HUES48 (cell line): ENCODE results near the gene COA3.

Experiments used
- H3K27ac ChIP-seq: one replicate; pipeline ENCODE4 v1.7.0; 2013; ENCODE audit warnings: low read depth, low read length, inconsistent platforms
- H3K27me3 ChIP-seq: 2 replicates; pipeline ENCODE4 v1.6.1; 2013; ENCODE audit warnings: mild to moderate bottlenecking, low read length; ENCODE audit not compliant: control insufficient read depth, insufficient read depth
- H3K36me3 ChIP-seq: 2 replicates; pipeline ENCODE4 v1.6.1; 2013; ENCODE audit warnings: low read length; ENCODE audit not compliant: control insufficient read depth, insufficient read depth
- H3K4me1 ChIP-seq: 2 replicates; pipeline ENCODE4 v1.6.1; 2013; ENCODE audit warnings: mild to moderate bottlenecking, low read length; ENCODE audit not compliant: control insufficient read depth, insufficient read depth
- H3K4me3 ChIP-seq: 2 replicates; pipeline ENCODE4 v1.5.1; 2013; ENCODE audit warnings: mild to moderate bottlenecking, low read depth, low read length
- H3K9ac ChIP-seq: 2 replicates; pipeline ENCODE4 v1.6.1; 2013; ENCODE audit warnings: mild to moderate bottlenecking, low read depth, low read length, moderate library complexity
- H3K9me3 ChIP-seq: 2 replicates; pipeline ENCODE4 v1.6.1; 2013; ENCODE audit warnings: low read length; ENCODE audit not compliant: control insufficient read depth, insufficient read depth

COA3 gene

DNA sequence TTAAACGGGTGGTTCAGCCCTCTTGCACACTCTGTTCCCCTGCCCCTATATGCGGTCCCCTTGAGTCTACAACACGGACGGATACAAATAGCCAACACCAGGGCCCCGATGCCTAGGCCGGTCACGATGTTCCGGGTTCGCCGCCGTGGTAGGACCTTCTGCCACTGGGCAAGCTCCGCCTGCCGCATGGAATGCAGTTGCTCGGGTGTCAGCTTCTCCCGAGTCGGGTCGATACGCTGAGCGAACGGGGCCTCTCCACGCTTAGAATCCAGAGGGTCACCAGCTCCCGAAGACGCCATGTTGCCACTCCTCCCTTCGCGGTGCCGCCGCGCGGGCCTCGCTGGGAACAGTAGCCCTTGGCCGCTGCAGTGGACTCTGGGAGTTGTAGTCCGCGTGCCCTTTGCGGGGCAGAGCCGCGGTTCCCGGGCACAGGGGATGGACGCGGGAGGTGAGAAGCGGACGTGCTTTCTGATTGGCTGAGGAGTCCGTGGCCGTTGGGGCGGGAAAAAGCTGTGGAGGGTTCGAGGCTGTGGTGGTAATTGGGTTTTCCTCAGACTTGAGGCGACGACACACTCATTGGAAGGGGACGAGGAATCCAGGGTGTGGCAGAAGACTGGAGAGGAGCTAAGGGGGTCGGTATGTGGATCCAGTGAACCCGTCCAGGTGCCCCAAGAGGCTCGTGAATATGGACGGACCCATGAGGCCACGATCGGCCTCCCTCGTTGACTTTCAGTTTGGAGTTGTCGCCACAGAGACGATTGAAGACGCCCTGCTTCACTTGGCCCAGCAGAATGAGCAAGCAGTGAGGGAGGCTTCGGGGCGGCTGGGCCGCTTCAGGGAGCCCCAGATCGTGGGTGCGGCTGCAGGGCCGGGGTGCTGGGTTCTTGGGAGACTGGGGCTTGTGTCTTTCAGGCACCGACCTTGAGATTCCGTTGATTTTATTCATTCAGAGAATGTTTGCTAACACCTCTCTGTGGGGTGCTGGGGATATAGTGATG lies at the start of gene COA3, which contains the start of gene CNTD1:
COA3 (minus strand) TSS at position 322 of the 998 bp plus-strand sequence; CDS start at position 299, 23 bp downstream.
CNTD1 (plus strand) TSS at position 479 of the 998 bp plus-strand sequence; CDS start at position 686, 207 bp downstream.
- peak within 1 kb of the TSS; percentile 75 for H3K9ac ChIP-seq
- peak within 1 kb of the TSS; percentile 48 for H3K27ac ChIP-seq
- 0 out of 2 replicates have a peak, but pooled peaks cover 3% of the 10 kb centered on the region for H3K9me3 ChIP-seq
- H3K4me1 ChIP-seq: peaks cover 4% of the 10 kb centered on the region; the same call in 1 of the 2 replicates
- H3K27me3 ChIP-seq: peaks cover 7% of the 10 kb centered on the region; the same call in 1 of the 2 replicates
- peak within 1 kb of the TSS; percentile 92 for H3K4me3 ChIP-seq
- H3K36me3 ChIP-seq: peaks cover 18% of the 10 kb centered on the region

- Histone ChIP-seq H3K9ac (no peak overlapping the region), H3K27ac (no peak overlapping the region), H3K4me1 (no peaks in the 10 kb centered on the region), H3K9me3 (no peaks in the 10 kb centered on the region), H3K4me3 (no peak overlapping the region), H3K27me3 (no peaks in the 10 kb centered on the region), H3K36me3 (peaks cover 28% of the 10 kb centered on the region)
Observed at GRCh38 chr17:42848093-42848492, 49.6 kb upstream of the COA3 start.

GRCh38 chr17:42846594-42847280 lies 48.2 kb upstream of the COA3 start:
- Histone ChIP-seq H3K27ac (no peak overlapping the region), H3K4me3 (no peak overlapping the region), H3K36me3 (peaks cover 42% of the 10 kb centered on the region), H3K9me3 (no peaks in the 10 kb centered on the region), H3K9ac (no peak overlapping the region), H3K27me3 (no peaks in the 10 kb centered on the region), H3K4me1 (no peaks in the 10 kb centered on the region)

DNA sequence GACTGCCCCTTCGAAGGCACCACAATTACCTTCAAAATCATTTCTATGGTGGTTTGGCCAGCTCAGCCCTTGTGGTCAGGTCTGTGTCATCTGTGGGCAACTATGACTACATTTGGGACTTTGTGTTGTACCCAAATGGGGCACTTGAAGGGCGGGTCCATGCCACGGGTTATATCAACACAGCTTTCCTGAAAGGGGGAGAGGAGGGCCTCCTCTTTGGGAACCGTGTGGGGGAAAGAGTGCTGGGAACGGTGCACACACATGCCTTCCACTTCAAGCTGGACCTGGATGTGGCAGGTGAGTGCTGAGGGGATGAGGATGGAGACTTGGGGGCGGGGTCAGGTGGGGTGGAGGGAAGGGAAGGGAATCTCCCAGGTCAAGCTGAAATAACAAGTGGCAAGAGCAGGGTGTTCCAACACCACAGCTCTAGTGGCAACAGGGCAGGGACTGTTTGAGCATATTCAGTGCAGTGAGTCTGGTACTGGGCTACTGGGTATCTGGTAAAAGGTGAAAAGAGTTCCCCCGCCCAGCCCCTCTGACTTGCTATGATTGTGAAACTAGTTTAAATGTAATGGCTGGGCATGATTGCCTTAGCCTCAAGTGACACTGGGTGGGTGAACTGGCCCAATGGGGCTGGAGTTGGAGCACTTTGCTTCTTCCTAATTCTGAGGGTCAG lies 47.6 kb upstream of the COA3 start:
- Histone ChIP-seq H3K36me3 (peaks cover 49% of the 10 kb centered on the region), H3K9ac (no peak overlapping the region), H3K4me3 (no peak overlapping the region), H3K9me3 (no peaks in the 10 kb centered on the region), H3K27ac (no peak overlapping the region), H3K27me3 (no peaks in the 10 kb centered on the region), H3K4me1 (no peaks in the 10 kb centered on the region)

DNA sequence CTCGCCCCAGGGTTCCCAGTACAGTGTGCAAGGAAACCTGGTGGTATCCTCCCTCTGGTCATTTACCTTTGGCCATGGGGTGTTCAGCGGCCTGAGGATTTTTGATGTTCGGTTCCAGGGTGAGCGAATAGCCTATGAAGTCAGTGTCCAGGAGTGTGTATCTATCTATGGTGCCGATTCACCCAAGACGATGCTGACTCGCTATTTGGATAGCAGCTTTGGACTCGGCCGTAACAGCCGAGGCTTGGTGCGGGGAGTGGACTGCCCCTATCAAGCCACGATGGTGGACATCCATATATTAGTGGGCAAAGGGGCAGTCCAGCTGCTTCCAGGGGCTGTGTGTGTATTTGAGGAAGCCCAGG lies 47.0 kb upstream of the COA3 start:
- H3K27ac ChIP-seq: no peak overlapping the region
- no peaks in the 10 kb centered on the region for H3K9me3 ChIP-seq
- H3K4me3 ChIP-seq: no peak overlapping the region
- no peaks in the 10 kb centered on the region for H3K27me3 ChIP-seq
- no peak overlapping the region for H3K9ac ChIP-seq
- no peaks in the 10 kb centered on the region for H3K4me1 ChIP-seq
- peaks cover 53% of the 10 kb centered on the region for H3K36me3 ChIP-seq

DNA sequence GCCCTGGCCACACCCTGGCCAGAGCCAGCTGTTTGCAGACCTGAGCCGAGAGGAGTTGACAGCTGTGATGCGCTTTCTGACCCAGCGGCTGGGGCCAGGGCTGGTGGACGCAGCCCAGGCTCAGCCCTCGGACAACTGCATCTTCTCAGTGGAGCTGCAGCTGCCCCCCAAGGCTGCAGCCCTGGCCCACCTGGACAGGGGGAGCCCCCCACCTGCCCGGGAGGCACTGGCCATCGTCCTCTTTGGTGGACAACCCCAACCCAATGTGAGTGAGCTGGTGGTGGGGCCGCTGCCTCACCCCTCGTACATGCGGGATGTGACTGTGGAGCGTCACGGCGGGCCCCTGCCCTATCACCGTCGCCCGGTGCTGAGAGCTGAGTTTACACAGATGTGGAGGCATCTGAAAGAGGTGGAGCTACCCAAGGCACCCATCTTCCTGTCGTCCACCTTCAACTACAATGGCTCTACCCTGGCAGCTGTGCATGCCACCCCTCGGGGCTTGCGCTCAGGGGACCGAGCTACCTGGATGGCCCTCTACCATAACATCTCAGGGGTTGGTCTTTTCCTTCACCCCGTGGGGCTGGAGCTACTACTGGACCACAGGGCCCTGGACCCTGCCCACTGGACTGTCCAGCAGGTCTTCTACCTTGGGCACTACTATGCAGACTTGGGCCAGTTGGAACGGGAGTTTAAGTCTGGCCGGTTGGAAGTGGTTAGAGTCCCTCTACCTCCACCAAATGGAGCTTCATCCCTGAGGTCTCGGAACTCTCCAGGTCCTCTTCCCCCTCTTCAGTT lies 46.5 kb upstream of the COA3 start:
- no peak overlapping the region for H3K9ac ChIP-seq
- H3K9me3 ChIP-seq: no peaks in the 10 kb centered on the region
- H3K27me3 ChIP-seq: no peaks in the 10 kb centered on the region
- peaks cover 58% of the 10 kb centered on the region for H3K36me3 ChIP-seq
- H3K4me1 ChIP-seq: no peaks in the 10 kb centered on the region
- H3K4me3 ChIP-seq: no peak overlapping the region
- H3K27ac ChIP-seq: no peak overlapping the region

DNA sequence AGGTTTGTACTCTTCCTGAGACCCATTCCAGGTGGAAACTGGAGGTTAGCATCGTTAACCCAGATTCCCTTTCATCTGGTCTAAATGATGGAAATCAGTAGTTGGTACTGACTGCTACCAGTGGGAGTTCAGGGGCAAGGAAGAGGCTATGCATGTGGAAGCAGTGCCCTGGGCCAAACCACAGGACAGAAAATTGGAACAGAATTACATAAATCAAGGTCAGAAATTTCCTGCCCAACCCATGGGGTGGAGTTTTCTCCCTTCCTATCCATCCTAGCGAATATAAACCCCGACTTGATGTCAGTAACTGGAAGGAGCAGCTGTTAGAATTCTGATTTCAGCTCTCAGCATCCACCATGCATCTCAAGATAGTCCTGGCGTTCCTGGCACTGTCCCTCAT lies 45.8 kb upstream of the COA3 start, which contains the start of gene AOC2:
AOC2 (plus strand) TSS at position 310 of the 400 bp plus-strand sequence; CDS start at position 357, 47 bp downstream.
- no peak within 1 kb of the TSS for H3K4me3 ChIP-seq
- H3K4me1 ChIP-seq: no peaks in the 10 kb centered on the region
- peaks cover 64% of the 10 kb centered on the region for H3K36me3 ChIP-seq
- no peak within 1 kb of the TSS for H3K9ac ChIP-seq
- no peaks in the 10 kb centered on the region for H3K9me3 ChIP-seq
- H3K27ac ChIP-seq: no peak within 1 kb of the TSS
- H3K27me3 ChIP-seq: no peaks in the 10 kb centered on the region

GRCh38 chr17:42843358-42843934 lies 44.9 kb upstream of the COA3 start:
- Histone ChIP-seq H3K27me3 (no peaks in the 10 kb centered on the region), H3K4me1 (no peaks in the 10 kb centered on the region), H3K9me3 (no peaks in the 10 kb centered on the region), H3K36me3 (peaks cover 72% of the 10 kb centered on the region), H3K27ac (no peak overlapping the region), H3K9ac (no peak overlapping the region), H3K4me3 (no peak overlapping the region)

DNA sequence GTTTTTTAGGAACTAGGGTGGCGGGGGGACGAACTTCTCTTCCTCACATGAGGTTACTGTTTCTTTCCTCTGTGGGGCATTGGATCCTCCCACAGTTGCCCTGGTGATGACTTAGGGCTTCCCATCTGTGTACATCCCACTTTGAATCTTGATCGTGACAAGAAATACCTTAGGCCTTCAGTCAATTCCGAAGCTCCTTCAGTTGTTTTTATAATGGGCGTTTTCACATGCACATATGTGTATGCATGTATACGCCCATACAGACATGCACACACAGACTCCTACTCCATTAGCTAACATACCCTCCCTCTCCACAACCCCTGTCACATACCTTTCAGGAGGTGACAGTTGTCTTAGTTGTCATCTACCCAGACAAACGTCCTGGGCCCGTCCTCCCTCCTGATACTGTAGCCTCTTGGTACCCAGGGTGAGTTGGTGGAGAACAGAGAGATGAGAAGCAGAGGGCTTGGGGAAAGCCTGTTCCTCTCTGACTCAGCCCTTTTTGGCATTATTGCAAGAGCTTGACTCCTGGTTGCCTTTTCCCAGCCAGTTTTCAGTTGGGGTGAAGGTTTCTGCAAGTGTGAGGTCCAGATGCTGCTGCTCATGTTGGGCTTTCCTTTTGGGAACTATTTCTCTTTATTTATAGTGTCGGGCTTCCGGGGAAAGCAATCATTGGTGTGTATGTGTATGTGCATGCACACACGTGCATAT lies 43.6 kb upstream of the COA3 start:
- Histone ChIP-seq H3K27me3 (no peaks in the 10 kb centered on the region), H3K4me3 (no peak overlapping the region), H3K9ac (no peak overlapping the region), H3K9me3 (no peaks in the 10 kb centered on the region), H3K27ac (no peak overlapping the region), H3K4me1 (no peaks in the 10 kb centered on the region), H3K36me3 (peaks cover 85% of the 10 kb centered on the region)
